IPS DF 19.7 (cell line): ENCODE results near the gene TM7SF3.
"Not testable (repeated sequence)": the region's sequence is repeated elsewhere in the genome, so short reads cannot be mapped to it uniquely, and the experiment has no call there.

Experiments used
- DNase-seq: peaks from one replicate; pipeline ENCODE4 v3.0.0-alpha.2; 2013; ENCODE audit warnings: low read depth, low spot score

The TM7SF3 gene

GRCh38 chr12:27014085-27014858, at the start of gene TM7SF3:
TM7SF3 (minus strand) TSS chr12:27014384; CDS start chr12:27014168, 216 bp downstream.
- peak; percentile 59 for DNase-seq

GRCh38 chr12:27063250-27063851, 49.2 kb upstream of the TM7SF3 start:
- DNase-seq, result no peak

- DNase-seq, result no peak
Measured at GRCh38 chr12:27061317-27061716, 47.1 kb upstream of the TM7SF3 start.

GRCh38 chr12:27060740-27061139, 46.6 kb upstream of the TM7SF3 start:
- DNase-seq, result no peak

- no peak for DNase-seq
Measured at GRCh38 chr12:27057543-27057942, 43.4 kb upstream of the TM7SF3 start.

GRCh38 chr12:27055966-27056365, 41.8 kb upstream of the TM7SF3 start:
- no peak for DNase-seq

- no peak for DNase-seq
Measured at GRCh38 chr12:27052742-27053141, 38.6 kb upstream of the TM7SF3 start.

GRCh38 chr12:27052176-27052575, 38.0 kb upstream of the TM7SF3 start:
- DNase-seq, result no peak

GRCh38 chr12:27048822-27049752, 34.9 kb upstream of the TM7SF3 start:
- no peak for DNase-seq

GRCh38 chr12:27042018-27042417, 27.8 kb upstream of the TM7SF3 start:
- not testable (repeated sequence) for DNase-seq

- DNase-seq, result not testable (repeated sequence)
Measured at GRCh38 chr12:27040637-27041036, 26.5 kb upstream of the TM7SF3 start.

GRCh38 chr12:27034607-27035293, 20.6 kb upstream of the TM7SF3 start:
- DNase-seq, result no peak

- DNase-seq, result no peak
Measured at GRCh38 chr12:27032679-27033078, 18.5 kb upstream of the TM7SF3 start.

GRCh38 chr12:27031531-27031930, 17.3 kb upstream of the TM7SF3 start:
- no peak for DNase-seq

- no peak for DNase-seq
Measured at GRCh38 chr12:27026257-27026656, 12.1 kb upstream of the TM7SF3 start.

GRCh38 chr12:27025116-27025515, 10.9 kb upstream of the TM7SF3 start:
- DNase-seq, result no peak

GRCh38 chr12:27024291-27024690, 10.1 kb upstream of the TM7SF3 start:
- no peak for DNase-seq

GRCh38 chr12:27020761-27021160, 6.6 kb upstream of the TM7SF3 start:
- no peak for DNase-seq

GRCh38 chr12:27018037-27018436, 3.9 kb upstream of the TM7SF3 start:
- DNase-seq, result no peak

GRCh38 chr12:27017163-27017823, 3.1 kb upstream of the TM7SF3 start:
- DNase-seq, result not testable (repeated sequence)

- no peak for DNase-seq
Measured at GRCh38 chr12:27015730-27016076, 1.5 kb upstream of the TM7SF3 start.
